Left lung (tissue), 10 donors: Measurements from ENCODE around the gene XRCC2. TPM values are rescaled to one million over a fixed set of nuclear protein-coding genes. Genes with fewer than 3 reads are reported as not detected.
"Not testable (repeated sequence)": the region's sequence is repeated elsewhere in the genome, so short reads cannot be mapped to it uniquely, and the experiment has no call there.

ENCODE experiments used
- ATAC-seq: fragments of 200-7000 bp; cut with Tn5 transposase; one replicate; pipeline ENCODE4 v1.9.1; 2020; ENCODE audit warnings: moderate library complexity
- DNase-seq, 4 donors: peaks; one replicate each; pipeline ENCODE4 v3.0.0-alpha.2; 2013 to 2020
- H3K27ac ChIP-seq, 2 donors: fragments of 200-600 bp; sonication (generic) in 1 of 2; one replicate each; pipeline versions ENCODE4 v1.5.0 to v1.8.0; 2020 to 2021
- H3K27me3 ChIP-seq, 2 donors: fragments of 200-600 bp; sonication (generic) in 1 of 2; one replicate each; pipeline versions ENCODE4 v1.5.0 to v1.8.0; 2020 to 2021
- H3K36me3 ChIP-seq, 2 donors: fragments of 200-600 bp; sonication (generic) in 1 of 2; one replicate each; pipeline versions ENCODE4 v1.5.0 to v1.8.0; 2020 to 2021
- H3K4me1 ChIP-seq, 2 donors: fragments of 200-600 bp; one replicate each; pipeline ENCODE4 v1.8.0; 2021
- H3K4me3 ChIP-seq, 2 donors: fragments of 200-600 bp; sonication (generic) in 1 of 2; one replicate each; pipeline versions ENCODE4 v1.5.0 to v1.8.0; 2020 to 2021; ENCODE audit warnings: mild to moderate bottlenecking in 1 of 2
- H3K9me3 ChIP-seq, 2 donors: fragments of 200-600 bp; sonication (generic) in 1 of 2; one replicate each; pipeline versions ENCODE4 v1.5.0 to v1.8.0; 2020 to 2021
- intact Hi-C, 2 donors: fragments of 100-400 bp; cut with DNase I; formaldehyde crosslinking; loops; one replicate each; pipeline versions ENCODE4 v1.11.2 to v1.14.2; 2022
- polyA plus RNA-seq, 6 donors: library from polyadenylated mRNA; unstranded; fragments of 120-200 nt; gene quantifications; one replicate each; pipeline ENCODE4 v1.2.1, GENCODE V29; 2013; ENCODE audit not compliant: insufficient read length in 6 of 6
- total RNA-seq, 2 donors: library from RNA; stranded (reverse); fragmentation: NEBNext Ultra II Directional; extraction: Animal tissue kit (Norgen Biotek cat#: 25700); gene quantifications; one replicate each; pipeline ENCODE4 v1.2.1, GENCODE V29; 2021
- TF ChIP-seq, protein P1 (sequence below), 2 donors: fragments of 200-600 bp; sonication (generic) in 1 of 2; IDR thresholded peaks; one replicate each; pipeline versions ENCODE4 v1.5.0 to v1.8.0; 2021; ENCODE audit warnings: antibody characterized with exemption in 2 of 2
- donor health status: DM: no; HTN: yes; CAD: no.
- donor health status: DM: no; HTN: no; CAD: no.

XRCC2 gene
- total and polyA plus RNA-seq, 8 donors = 1.8 to 14.3 (median 10.9) TPM

DNA sequence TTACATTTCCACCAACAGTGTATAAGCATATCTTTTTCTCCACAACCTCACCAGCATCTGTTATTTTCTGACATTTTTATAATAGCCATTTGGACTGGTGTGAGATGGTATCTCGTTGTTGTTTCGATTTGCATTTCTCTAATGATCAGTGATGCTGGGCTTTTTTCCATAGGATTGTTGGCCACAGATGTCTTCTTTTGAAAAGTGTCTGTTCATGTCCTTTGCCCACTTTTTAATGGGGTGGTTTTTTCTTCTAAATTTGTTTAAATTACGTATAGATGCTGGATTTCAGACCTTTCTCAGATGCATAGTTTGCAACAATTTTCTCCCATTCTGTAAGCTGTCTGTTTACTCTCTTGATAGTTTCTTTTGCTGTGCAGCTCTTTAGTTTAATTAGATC is 28.9 kb downstream of the XRCC2 start:
- H3K36me3 ChIP-seq = peaks cover 0 to 5% of the 10 kb centered on the region in 2 donors
- intact Hi-C loops = no loop called here
- no peaks in the 10 kb centered on the region for H3K4me1 ChIP-seq
- H3K27ac ChIP-seq = no peak overlapping the region
- DNase-seq (no peak), ATAC-seq (no peak)
- H3K27me3 ChIP-seq = no peaks in the 10 kb centered on the region
- no peak overlapping the region for H3K4me3 ChIP-seq
- H3K9me3 ChIP-seq = no peaks in the 10 kb centered on the region
- TF ChIP-seq, protein P1, sequence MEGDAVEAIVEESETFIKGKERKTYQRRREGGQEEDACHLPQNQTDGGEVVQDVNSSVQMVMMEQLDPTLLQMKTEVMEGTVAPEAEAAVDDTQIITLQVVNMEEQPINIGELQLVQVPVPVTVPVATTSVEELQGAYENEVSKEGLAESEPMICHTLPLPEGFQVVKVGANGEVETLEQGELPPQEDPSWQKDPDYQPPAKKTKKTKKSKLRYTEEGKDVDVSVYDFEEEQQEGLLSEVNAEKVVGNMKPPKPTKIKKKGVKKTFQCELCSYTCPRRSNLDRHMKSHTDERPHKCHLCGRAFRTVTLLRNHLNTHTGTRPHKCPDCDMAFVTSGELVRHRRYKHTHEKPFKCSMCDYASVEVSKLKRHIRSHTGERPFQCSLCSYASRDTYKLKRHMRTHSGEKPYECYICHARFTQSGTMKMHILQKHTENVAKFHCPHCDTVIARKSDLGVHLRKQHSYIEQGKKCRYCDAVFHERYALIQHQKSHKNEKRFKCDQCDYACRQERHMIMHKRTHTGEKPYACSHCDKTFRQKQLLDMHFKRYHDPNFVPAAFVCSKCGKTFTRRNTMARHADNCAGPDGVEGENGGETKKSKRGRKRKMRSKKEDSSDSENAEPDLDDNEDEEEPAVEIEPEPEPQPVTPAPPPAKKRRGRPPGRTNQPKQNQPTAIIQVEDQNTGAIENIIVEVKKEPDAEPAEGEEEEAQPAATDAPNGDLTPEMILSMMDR (IDR thresholded peaks at IDR 0.05) = no peak

DNA sequence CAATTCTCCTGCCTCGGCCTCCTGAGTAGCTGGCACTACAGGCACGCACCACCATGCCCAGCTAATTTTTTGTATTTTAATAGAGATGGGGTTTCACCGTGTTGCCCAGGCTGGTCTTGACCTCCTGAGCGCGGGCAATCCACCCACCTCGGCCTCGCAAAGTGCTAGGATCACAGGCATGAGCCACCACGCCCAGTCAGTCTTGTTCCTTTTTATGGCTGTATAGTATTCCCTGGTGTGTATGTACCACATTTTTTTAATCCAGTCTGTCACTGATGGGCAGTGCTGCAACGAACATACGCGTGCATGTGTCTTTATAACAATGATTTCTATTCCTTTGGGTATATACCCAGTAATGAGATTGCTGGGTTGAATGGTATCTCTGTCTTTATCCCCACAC is 29.4 kb downstream of the XRCC2 start:
- H3K27ac ChIP-seq, H3K4me3 ChIP-seq, DNase-seq, intact Hi-C loops, H3K36me3 ChIP-seq, ATAC-seq, H3K9me3 ChIP-seq, H3K4me1 ChIP-seq, H3K27me3 ChIP-seq: not testable (repeated sequence)

DNA sequence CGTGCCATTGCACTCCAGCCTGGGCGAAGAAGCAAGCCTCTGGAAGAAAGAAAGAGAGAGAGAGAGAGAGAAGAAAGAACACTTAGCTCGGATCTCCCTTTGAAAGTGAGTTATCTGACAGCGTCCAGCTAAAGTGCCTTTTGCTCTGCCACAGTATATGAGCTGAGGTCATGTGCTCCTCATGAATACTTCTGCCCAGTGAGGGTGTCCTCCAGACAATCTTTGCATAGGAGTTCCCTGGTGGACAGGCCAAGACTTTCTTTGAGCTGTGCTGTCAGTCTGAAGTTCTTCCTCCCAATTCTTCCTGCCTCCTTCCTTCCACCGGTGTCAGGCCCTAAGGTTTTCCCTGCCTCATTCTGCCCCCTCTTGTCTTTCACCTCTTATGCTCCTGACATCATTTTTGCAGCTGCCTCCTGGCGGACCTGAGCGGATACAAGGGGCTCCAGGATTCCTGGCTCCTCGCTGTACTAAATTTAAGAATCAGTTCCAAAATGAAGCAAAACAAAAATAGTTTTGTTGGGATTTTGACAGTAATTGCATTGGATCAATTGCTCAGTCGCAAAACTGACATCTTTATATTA is 31.9 kb downstream of the XRCC2 start:
- ATAC-seq (no peak), DNase-seq (no peak)
- H3K36me3 ChIP-seq = peaks cover 0 to 5% of the 10 kb centered on the region in 2 donors
- intact Hi-C loops = no loop called here
- no peaks in the 10 kb centered on the region for H3K27me3 ChIP-seq
- no peak overlapping the region for H3K27ac ChIP-seq
- H3K9me3 ChIP-seq = no peaks in the 10 kb centered on the region
- H3K4me3 ChIP-seq = no peak overlapping the region
- TF ChIP-seq, protein P1 (IDR thresholded peaks at IDR 0.05) = no peak
- no peaks in the 10 kb centered on the region for H3K4me1 ChIP-seq

DNA sequence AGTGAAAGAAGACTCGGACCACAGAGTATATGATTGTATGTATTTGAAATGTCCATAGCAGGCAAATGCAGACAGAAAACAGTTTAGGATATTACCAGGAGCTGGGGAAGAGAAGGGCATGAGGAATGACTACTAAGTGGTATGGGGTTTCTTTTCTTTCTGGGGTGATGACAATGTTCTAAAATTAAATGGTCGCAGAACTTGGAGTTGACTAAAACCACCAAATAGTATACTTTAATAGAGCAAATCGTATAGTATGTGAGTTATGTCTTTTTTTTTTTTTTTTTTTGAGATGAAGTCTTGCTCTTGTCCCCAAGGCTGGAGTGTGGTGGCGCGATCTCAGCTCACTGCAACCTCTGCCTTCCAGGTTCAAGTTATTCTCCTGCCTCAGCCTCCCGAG is 34.6 kb downstream of the XRCC2 start:
- H3K27me3 ChIP-seq = no peaks in the 10 kb centered on the region
- intact Hi-C loops = no loop called here
- no peaks in the 10 kb centered on the region for H3K9me3 ChIP-seq
- DNase-seq (no peak), ATAC-seq (no peak)
- H3K27ac ChIP-seq = no peak overlapping the region
- no peaks in the 10 kb centered on the region for H3K4me1 ChIP-seq
- TF ChIP-seq, protein P1 (IDR thresholded peaks at IDR 0.05) = no peak
- H3K4me3 ChIP-seq = no peak overlapping the region
- no peaks in the 10 kb centered on the region for H3K36me3 ChIP-seq

DNA sequence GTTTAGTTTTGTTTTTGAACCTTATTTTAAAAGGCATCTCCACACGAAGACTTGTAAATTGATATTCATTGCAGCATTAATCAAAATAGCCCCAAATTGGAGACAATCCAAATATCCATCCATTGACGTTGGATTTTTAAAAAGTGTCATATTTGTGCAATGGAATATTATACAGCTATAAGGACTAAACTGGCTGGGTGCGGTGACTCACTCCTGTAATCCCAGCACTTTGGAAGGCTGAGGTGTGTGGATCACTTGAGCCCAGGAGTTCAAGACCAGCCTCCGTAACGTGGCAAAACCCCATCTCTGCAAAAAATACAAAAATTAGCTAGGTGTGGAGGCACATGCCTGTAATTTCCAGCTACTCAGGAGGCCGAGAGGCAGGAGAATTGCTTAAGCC is 35.1 kb downstream of the XRCC2 start:
- Histone ChIP-seq H3K4me3 (no peak overlapping the region), H3K36me3 (no peaks in the 10 kb centered on the region), H3K27ac (no peak overlapping the region), H3K4me1 (no peaks in the 10 kb centered on the region), H3K27me3 (no peaks in the 10 kb centered on the region), H3K9me3 (no peaks in the 10 kb centered on the region)
- TF ChIP-seq, protein P1 (IDR thresholded peaks at IDR 0.05) = no peak
- no peak for ATAC-seq
- intact Hi-C loops = no loop called here
- DNase-seq = no peak

DNA sequence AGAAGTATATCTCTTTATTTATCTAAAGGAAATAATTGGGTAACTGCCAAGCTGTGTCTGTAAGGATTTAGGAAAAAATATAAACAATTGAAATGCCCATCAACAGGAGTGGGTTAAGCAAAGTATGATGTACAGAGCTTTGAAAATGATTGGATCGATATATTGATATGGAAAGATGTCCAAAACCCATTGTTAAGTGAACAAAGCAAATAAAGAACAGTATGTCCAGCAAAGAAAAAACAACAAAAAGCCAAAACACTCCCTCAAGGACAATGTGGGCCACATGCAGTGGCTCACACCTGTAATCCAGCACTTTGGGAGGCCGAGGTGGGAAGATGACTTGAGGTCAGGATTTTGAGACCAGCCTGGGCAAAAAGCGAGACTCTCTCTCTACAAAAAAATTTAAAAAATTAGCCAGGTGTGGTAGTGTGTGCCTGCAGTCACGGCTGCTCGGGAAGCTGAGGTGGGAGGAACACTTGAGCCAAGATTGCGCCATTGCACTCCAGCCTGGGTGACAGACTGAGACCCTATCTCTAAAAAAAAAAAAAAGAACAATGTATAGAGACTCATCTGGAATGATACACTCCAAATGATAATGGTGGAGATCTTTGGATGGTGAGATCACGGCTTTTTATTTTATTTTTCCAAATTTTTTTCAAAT is 37.9 kb downstream of the XRCC2 start:
- Histone ChIP-seq H3K27me3 (no peaks in the 10 kb centered on the region), H3K27ac (no peak overlapping the region), H3K9me3 (no peaks in the 10 kb centered on the region), H3K4me1 (no peaks in the 10 kb centered on the region), H3K36me3 (no peaks in the 10 kb centered on the region), H3K4me3 (no peak overlapping the region)
- intact Hi-C loops = no loop called here
- ATAC-seq (no peak), DNase-seq (no peak)
- TF ChIP-seq, protein P1 (IDR thresholded peaks at IDR 0.05) = no peak
